ENCODE data around the gene SNX27.

Gene SNX27

DNA sequence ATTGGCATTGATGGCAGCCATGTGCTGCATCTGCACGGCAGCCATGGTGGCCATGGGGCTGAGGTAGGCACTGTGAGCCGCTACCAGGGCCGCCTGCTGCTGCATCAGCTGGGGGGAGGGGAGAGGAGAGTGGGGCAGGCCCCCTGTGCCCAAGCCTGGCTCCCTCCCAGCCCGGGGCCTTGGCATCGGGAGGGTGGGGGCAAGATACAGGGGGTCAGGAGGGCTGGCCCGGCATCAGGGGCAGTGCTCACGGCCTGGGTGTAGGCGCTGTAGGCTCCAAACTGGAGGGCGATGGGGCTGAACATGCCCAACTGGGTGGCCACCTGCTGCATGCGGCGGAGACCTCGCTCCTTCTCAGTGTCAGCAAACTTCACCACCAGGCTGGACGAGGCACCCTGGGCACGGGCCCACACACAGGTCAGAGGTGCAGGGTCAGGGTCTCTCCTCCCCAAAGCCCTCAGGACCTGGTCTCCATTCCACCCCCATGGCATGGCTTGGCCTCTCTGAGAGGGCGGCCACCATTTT, 95.8 kb downstream of the SNX27 start:
- TF ChIP-seq CTCF (IDR thresholded peaks at IDR 0.05; ENCODE audit: low read depth, low read length, missing control alignments), result no peak
- H3K27me3 ChIP-seq (replicated peaks), result no peaks in the 10 kb centered on the region
- no peak overlapping the region for H3K27ac ChIP-seq
- H3K36me3 ChIP-seq (replicated peaks), result no peaks in the 10 kb centered on the region
- no peak overlapping the region for H3K4me3 ChIP-seq (ENCODE audit: low read depth, low read length)
- in situ Hi-C loops (cut with HindIII; ENCODE audit: low pct_ligation_motif_present, low sequenced_read_pairs), result no loop called here
- no peak for DNase-seq

DNA sequence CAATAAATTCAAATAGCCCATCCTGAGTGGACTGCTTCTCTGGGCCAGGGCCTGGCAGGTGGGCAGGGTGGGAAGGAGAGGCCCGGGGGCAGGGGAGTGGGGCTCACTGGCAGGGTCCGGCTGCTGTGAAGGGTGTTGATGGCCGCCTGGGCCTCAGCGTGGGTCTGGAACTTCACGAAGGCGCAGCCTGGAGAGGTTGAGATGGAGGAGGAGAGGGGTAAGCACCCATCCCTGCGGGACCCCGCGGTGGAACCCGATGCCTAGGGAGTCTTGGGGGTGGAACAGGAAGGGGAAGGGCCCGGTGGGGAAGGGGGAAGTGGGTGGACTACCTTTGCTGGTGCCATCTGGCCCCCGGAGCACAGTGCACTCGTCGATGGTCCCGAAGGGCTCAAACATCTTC, 97.0 kb downstream of the SNX27 start:
- TF ChIP-seq CTCF (IDR thresholded peaks at IDR 0.05; ENCODE audit: low read depth, low read length, missing control alignments), result no peak
- no peaks in the 10 kb centered on the region for H3K36me3 ChIP-seq (replicated peaks)
- H3K27ac ChIP-seq, result no peak overlapping the region
- no peak overlapping the region for H3K4me3 ChIP-seq (ENCODE audit: low read depth, low read length)
- no peak for DNase-seq
- H3K27me3 ChIP-seq (replicated peaks), result peaks cover 2% of the 10 kb centered on the region
- in situ Hi-C loops (cut with HindIII; ENCODE audit: low pct_ligation_motif_present, low sequenced_read_pairs), result no loop called here

DNA sequence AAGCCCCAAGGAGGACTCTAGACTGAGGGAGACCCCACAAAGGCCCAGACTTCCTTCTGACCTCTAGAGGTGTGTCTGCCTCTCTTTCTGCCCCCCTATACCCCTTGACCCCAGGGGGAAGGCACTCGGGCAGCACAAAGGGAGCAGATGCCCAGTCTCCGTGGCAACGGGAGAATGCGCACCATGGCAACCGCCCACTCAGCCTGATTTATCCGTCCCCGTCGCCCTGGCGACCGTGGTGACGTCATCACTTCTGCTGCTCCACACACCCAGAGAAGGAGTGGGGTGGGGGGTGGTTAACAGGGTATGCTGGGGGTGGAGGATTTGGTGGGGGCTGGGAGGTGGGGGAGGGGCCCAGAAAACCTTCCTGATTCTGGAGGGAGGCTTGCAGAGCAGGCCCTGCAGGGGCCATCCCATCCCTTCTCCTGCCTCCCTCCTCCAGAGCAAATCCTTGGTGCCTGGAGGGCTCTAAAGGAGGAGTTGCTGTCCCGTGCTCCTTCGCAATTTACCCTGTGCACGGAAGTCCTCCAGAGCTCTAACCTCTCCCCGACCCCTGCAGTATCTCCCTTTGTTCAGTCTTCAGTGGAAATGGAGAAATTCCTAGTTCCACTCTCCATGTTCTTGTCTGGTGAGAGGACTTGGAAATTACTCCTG, 98.5 kb downstream of the SNX27 start:
- Histone ChIP-seq H3K27me3 (replicated peaks) (peaks cover 7% of the 10 kb centered on the region), H3K36me3 (replicated peaks) (no peaks in the 10 kb centered on the region), H3K4me3 (ENCODE audit: low read depth, low read length) (no peak overlapping the region), H3K27ac (no peak overlapping the region)
- no peak for TF ChIP-seq CTCF (IDR thresholded peaks at IDR 0.05; ENCODE audit: low read depth, low read length, missing control alignments)
- DNase-seq, result peak; percentile 74
- in situ Hi-C loops (cut with HindIII; ENCODE audit: low pct_ligation_motif_present, low sequenced_read_pairs), result no loop called here

DNA sequence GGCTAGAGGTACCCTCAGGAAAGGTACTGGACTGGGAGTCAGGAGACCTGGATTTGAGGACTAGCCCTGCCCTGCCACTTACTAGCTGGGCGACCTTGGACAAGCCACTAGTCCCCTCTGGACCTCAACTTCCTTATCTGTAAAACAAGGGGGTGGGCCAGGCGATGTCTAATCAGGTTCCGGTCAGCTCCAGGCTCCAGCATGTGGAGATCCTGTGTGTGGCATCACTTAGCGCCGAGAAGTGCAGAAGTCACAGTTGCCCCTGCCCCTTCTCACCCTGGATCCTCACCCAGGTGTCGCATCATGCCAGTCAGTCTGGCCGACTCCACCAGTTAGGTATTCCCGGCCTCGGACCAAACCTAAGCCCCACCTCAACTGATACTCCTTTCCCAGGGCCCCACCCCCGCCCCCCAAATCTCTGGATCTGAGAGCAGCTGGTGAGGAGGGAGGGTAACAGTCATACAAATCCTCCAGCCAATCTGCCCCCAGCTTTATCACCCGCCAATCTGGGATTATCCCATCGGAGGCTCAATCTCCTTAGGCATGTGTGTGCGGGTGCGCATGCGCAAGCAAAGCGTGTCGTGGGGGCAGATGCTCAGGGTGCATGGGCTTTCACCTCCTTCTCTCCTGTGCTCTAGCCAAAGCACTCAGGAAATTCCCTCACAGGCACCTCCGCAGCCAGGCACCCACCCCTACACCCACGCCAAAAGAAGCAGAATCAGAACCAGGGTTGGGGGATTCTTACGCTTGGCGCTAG, 99.4 kb downstream of the SNX27 start:
- no peak for TF ChIP-seq CTCF (IDR thresholded peaks at IDR 0.05; ENCODE audit: low read depth, low read length, missing control alignments)
- no peak for DNase-seq
- Histone ChIP-seq H3K36me3 (replicated peaks) (no peaks in the 10 kb centered on the region), H3K27me3 (replicated peaks) (peaks cover 16% of the 10 kb centered on the region), H3K27ac (no peak overlapping the region), H3K4me3 (ENCODE audit: low read depth, low read length) (no peak overlapping the region)
- in situ Hi-C loops (cut with HindIII; ENCODE audit: low pct_ligation_motif_present, low sequenced_read_pairs), result no loop called here

DNA sequence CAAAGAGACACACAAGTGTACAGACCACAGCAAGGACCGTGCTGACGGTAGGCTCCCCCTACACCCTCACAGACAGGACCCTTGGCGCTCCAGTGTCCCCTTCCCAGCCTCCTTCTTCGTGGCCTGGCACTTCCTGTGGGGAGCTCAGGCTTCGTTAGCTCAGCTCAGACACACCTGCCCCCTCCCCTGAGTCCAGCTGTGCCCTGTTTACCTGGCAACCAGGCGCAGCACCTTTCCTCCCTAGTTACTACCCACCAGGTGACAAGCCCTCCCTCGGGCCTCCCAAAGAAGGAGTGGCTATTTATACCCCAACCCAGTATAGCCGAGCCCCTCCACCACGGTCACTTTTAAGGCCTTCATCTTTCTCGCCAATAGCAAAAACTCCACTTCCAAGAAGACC, 100.1 kb downstream of the SNX27 start:
- no peak for TF ChIP-seq CTCF (IDR thresholded peaks at IDR 0.05; ENCODE audit: low read depth, low read length, missing control alignments)
- H3K27me3 ChIP-seq (replicated peaks), result peaks cover 20% of the 10 kb centered on the region
- no peak for DNase-seq
- H3K4me3 ChIP-seq (ENCODE audit: low read depth, low read length), result no peak overlapping the region
- H3K36me3 ChIP-seq (replicated peaks), result no peaks in the 10 kb centered on the region
- in situ Hi-C loops (cut with HindIII; ENCODE audit: low pct_ligation_motif_present, low sequenced_read_pairs), result no loop called here
- no peak overlapping the region for H3K27ac ChIP-seq
